ENCODE data around the gene SUMO2. TPM values are rescaled to one million over a fixed set of nuclear protein-coding genes. Genes with fewer than 3 reads are reported as not detected.
A peak's percentile ranks its signal among the peaks of the same experiment; 100 is the strongest.

SUMO2 gene
- total RNA-seq, result 10 to 100 TPM; 38.1 to 62.9 (median 59.8) TPM

DNA sequence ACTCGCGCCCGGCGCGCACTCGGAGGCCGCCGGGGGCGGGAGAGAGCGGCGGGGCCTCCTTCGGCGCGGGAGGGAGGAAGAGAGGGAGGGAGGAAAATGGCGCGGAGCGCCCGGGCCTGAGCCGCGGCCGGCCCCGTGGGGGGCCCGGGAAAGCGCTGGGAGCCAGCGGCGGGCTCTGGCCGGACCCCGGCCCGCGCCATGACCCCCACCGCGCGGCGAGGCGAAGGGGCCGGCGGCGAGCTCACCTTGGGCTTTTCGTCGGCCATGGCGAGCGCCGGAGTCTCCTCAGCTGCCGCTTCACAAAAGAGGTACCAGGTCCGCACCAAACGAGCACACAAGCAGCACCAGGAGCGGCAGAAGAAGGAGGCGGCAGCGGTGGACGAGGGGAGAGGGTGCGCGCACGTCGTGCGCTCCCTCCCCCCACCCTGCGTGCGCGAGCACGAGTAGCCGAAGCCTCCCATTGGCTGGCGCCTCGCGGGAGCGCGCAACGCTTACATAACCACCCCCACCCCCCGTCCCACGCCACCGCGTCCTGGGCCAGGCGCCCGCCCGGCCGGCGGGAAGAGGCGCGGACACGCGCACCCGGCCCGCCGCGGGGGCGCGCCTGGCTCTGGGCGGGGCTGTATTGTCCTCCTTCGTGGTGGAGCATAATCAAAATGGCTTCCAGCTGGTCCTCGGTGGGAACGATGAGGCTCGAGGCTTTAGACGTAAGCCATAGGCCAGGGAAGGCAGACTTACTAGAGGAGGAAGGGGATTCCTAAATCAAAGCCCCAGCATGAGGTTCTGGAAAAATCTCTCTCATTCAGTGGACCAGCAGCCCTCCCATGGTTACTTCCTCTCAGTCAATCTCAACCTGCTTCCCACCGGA, at the start of gene SUMO2:
SUMO2 (minus strand) TSS at position 391 of the 868 bp plus-strand sequence; CDS start at position 266, 125 bp downstream.
- WGBS, 2 donors, result 2% methylated on average over 39 to 58 of the region's 92 CpGs
- H3K27ac ChIP-seq, result peak within 1 kb of the TSS; percentile 97 to 99 (median 98)
- no peaks in the 10 kb centered on the region for H3K9me3 ChIP-seq
- peaks cover 0 to 38% (median 17%) of the 10 kb centered on the region in 4 donors for H3K4me1 ChIP-seq
- peak; percentile 91 to 94 for DNase-seq (ENCODE audit: low spot score in 2 of 2)
- H3K36me3 ChIP-seq, result peaks cover 0 to 15% (median 5%) of the 10 kb centered on the region in 3 donors
- H3K4me3 ChIP-seq, result peak within 1 kb of the TSS; percentile 88 to 93 (median 92)
- TF ChIP-seq CTCF (IDR thresholded peaks at IDR 0.05) (peak in 4 of 5 experiments; percentile 36 to 69 (median 51)), EP300 (IDR thresholded peaks at IDR 0.05) (peak in 1 of 2 donors; percentile 86), POLR2A (IDR thresholded peaks at IDR 0.05) (peak; percentile 47 to 85)
- no peaks in the 10 kb centered on the region for H3K27me3 ChIP-seq

- Histone ChIP-seq H3K4me3 (no peak overlapping the region), H3K36me3 (peaks cover 3 to 96% (median 36%) of the 10 kb centered on the region in 3 donors), H3K27ac (no peak overlapping the region), H3K9me3 (no peaks in the 10 kb centered on the region), H3K27me3 (no peaks in the 10 kb centered on the region), H3K4me1 (no peaks in the 10 kb centered on the region)
- DNase-seq (ENCODE audit: low spot score in 2 of 2), result no peak
- TF ChIP-seq EP300 (IDR thresholded peaks at IDR 0.05) (no peak), POLR2A (IDR thresholded peaks at IDR 0.05) (no peak), CTCF (IDR thresholded peaks at IDR 0.05) (no peak)
- WGBS, 2 donors, result 90% methylated on average over 18 of the region's 18 CpGs
Measured at GRCh38 chr17:75231741-75232464, 49.1 kb upstream of the SUMO2 start.

DNA sequence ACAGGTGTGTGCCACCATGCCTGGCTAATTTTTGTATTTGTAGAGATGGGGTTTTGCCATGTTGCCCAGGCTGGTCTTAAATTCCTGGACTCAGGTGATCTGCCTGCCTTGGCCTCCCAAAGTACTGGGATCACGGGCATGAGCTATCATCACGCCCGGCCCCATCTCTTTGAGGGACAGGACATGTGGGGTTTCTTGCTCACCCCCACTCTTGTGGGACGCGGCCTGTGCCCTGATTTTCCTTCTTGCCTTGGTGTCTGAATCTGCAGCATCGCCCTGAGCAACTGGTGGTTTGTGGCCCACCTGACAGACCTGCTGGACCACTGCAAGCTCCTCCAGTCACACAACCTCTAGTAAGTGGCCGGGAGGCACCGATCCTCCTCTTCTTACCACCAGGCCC, 48.3 kb upstream of the SUMO2 start:
- 98% methylated on average over 8 of the region's 8 CpGs for WGBS, 2 donors
- Histone ChIP-seq H3K36me3 (peaks cover 3 to 96% (median 36%) of the 10 kb centered on the region in 3 donors), H3K9me3 (no peaks in the 10 kb centered on the region), H3K27me3 (no peaks in the 10 kb centered on the region), H3K4me3 (no peak overlapping the region), H3K4me1 (no peaks in the 10 kb centered on the region), H3K27ac (no peak overlapping the region)
- TF ChIP-seq EP300 (IDR thresholded peaks at IDR 0.05), result no peak
- TF ChIP-seq CTCF (IDR thresholded peaks at IDR 0.05), result no peak
- TF ChIP-seq POLR2A (IDR thresholded peaks at IDR 0.05), result no peak
- no peak for DNase-seq (ENCODE audit: low spot score in 2 of 2)

DNA sequence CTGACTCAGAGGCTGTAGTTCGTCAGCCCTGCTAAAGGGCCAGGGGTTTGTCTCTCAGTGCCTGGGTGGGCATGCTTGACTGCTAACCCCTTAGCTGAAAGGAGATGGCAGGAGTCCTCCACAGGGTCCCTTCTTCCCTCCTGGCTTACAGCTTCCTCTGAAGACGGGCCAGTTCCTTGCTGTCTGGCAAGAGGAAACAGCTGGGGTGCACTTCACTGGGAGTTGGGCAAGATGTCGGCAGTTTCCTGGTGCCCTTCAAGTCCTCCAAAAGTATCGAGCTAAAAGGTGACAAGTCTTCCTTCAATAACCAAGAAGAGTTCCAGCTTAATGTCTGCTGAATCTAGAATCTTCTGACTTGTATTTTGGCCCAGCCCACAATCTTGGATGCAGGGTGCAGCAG, 46.1 kb upstream of the SUMO2 start:
- no peaks in the 10 kb centered on the region for H3K9me3 ChIP-seq
- H3K4me1 ChIP-seq, result no peaks in the 10 kb centered on the region
- DNase-seq (ENCODE audit: low spot score in 2 of 2), result no peak
- peak overlapping the region in 2 of 4 donors; percentile 40 to 75 for H3K27ac ChIP-seq
- TF ChIP-seq EP300 (IDR thresholded peaks at IDR 0.05), result no peak
- TF ChIP-seq POLR2A (IDR thresholded peaks at IDR 0.05), result no peak
- H3K27me3 ChIP-seq, result no peaks in the 10 kb centered on the region
- peaks cover 4 to 95% (median 29%) of the 10 kb centered on the region in 3 donors for H3K36me3 ChIP-seq
- no peak overlapping the region for H3K4me3 ChIP-seq
- WGBS, 2 donors, result 57 to 76% methylated on average over 4 of the region's 4 CpGs

DNA sequence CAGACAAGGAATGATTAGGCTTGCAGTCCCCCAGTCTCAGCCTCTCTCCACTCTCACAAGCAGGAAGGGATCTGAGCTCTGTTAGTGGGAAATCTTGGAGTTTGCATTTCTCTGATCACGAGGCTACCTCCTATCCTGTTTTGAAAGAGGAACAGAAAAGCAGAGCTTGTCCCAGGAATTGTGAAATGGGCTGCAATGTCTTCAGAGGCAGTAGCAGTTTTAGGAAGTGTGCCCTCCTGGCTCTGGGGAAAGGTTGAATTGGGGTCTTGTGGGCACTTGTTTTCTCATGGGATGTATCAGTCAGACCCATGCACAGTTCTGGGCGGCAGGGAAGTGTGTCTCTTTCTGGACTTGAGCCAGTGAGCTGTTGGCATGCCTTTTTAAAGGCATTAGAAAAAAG, 45.5 kb upstream of the SUMO2 start:
- peak in 1 of 2 donors; percentile 41 for DNase-seq (ENCODE audit: low spot score in 2 of 2)
- Histone ChIP-seq H3K36me3 (peaks cover 4 to 96% (median 29%) of the 10 kb centered on the region in 3 donors), H3K9me3 (no peaks in the 10 kb centered on the region), H3K4me3 (no peak overlapping the region), H3K4me1 (no peaks in the 10 kb centered on the region), H3K27me3 (no peaks in the 10 kb centered on the region), H3K27ac (peak overlapping the region in 1 of 4 donors; percentile 40)
- TF ChIP-seq POLR2A (IDR thresholded peaks at IDR 0.05) (no peak), EP300 (IDR thresholded peaks at IDR 0.05) (peak in 1 of 2 donors; percentile 80), CTCF (IDR thresholded peaks at IDR 0.05) (no peak)
- 32 to 46% methylated on average over 2 of the region's 2 CpGs for WGBS, 2 donors
